K562 (cell line): ENCODE data around the gene MLLT3. TPM values are rescaled to one million over a fixed set of nuclear protein-coding genes. Genes with fewer than 3 reads are reported as not detected.

ENCODE experiments used
- CHAMP1 ChIP-seq: fragments of 450-650 bp; IDR thresholded peaks from 2 replicates; pipeline ENCODE4 v1.6.1; 2016; ENCODE audit warnings: mild to moderate bottlenecking
- CREB1 ChIP-seq, 2 experiments: sonication (generic) in 1 of 2; formaldehyde crosslinking in 1 of 2; IDR thresholded peaks; 2 replicates each; pipeline versions ENCODE4 v1.6.1 to v1.8.0; 2012 to 2022; ENCODE audit warnings: inconsistent platforms in 1 of 2, mild to moderate bottlenecking in 1 of 2, missing genetic modification reagents in 1 of 2, moderate library complexity in 1 of 2
- KLF6 ChIP-seq: fragments of 250-450 bp; sonication (Bioruptor Pico); IDR thresholded peaks from 2 replicates; pipeline ENCODE4 v1.4.0; 2020; ENCODE audit warnings: mild to moderate bottlenecking, moderate library complexity, borderline replicate concordance
- L3MBTL2 ChIP-seq: fragments of 450-650 bp; IDR thresholded peaks from 2 replicates; pipeline ENCODE4 v1.6.1; 2016; ENCODE audit warnings: mild to moderate bottlenecking, moderate library complexity
- NR0B1 ChIP-seq: fragments of 450-650 bp; IDR thresholded peaks from one replicate; pipeline ENCODE4 v1.6.1; 2018; ENCODE audit warnings: mild to moderate bottlenecking, moderate library complexity; ENCODE audit not compliant: partially characterized antibody
- PCBP2 ChIP-seq: fragments of 200-400 bp; formaldehyde crosslinking; IDR thresholded peaks from 2 replicates; pipeline ENCODE4 v1.6.1; 2018; ENCODE audit warnings: low read length, low read depth, mild to moderate bottlenecking, moderate library complexity; ENCODE audit not compliant: poor library complexity, severe bottlenecking
- SFPQ ChIP-seq: fragments of 200-400 bp; formaldehyde crosslinking; IDR thresholded peaks from 2 replicates; pipeline ENCODE4 v1.6.1; 2017; ENCODE audit warnings: mild to moderate bottlenecking, low read depth, low read length, moderate library complexity
- TCF3 ChIP-seq: sonication (generic); formaldehyde crosslinking; IDR thresholded peaks from 2 replicates; pipeline ENCODE4 v1.4.0; 2020; ENCODE audit warnings: mild to moderate bottlenecking, missing genetic modification reagents
- XRCC5 ChIP-seq: fragments of 200-400 bp; formaldehyde crosslinking; IDR thresholded peaks from 2 replicates; pipeline ENCODE4 v1.6.1; 2017; ENCODE audit warnings: low read depth, mild to moderate bottlenecking, low read length
- polyA plus RNA-seq, 8 experiments: library from polyadenylated mRNA; depleted of rRNA in 4 of 8; stranded (reverse) in 5 of 8; unstranded in 3 of 8; fragments of >200 nt; fragmentation: Nextera tagmentation in 2 of 8; fragmentation: Illumina TruSeq in 1 of 8; extraction: Ambion mirVana in 2 of 8; extraction: Trizol in 1 of 8; gene quantifications; 2 replicates each; pipeline versions ENCODE4 v1.2.1 to v1.2.3, GENCODE V29; 2011 to 2014; ENCODE audit warnings: inconsistent platforms in 1 of 8, missing spikeins in 1 of 8
- total RNA-seq, 7 experiments: library from RNA; depleted of rRNA in 6 of 7; stranded (reverse); fragments of >200 nt in 6 of 7; fragmentation: Illumina TruSeq in 2 of 7; extraction: Trizol in 2 of 7; gene quantifications; 2 replicates each; pipeline versions ENCODE4 v1.2.1 to v1.2.3, GENCODE V29; 2011 to 2021; ENCODE audit warnings: low replicate concordance in 1 of 7
- TF ChIP-seq, protein P1 (sequence below): fragments of 250-450 bp; sonication (Bioruptor Pico); IDR thresholded peaks from 2 replicates; pipeline ENCODE4 v1.4.0; 2020
- TF ChIP-seq, protein P2 (sequence below): sonication (generic); formaldehyde crosslinking; IDR thresholded peaks from 2 replicates; pipeline ENCODE4 v1.5.0; 2020; ENCODE audit warnings: missing genetic modification reagents

MLLT3 gene
- total and polyA plus RNA-seq, 9 of the 15 experiments (the other 6 are each of a cell fraction or from before 2014, with no cell fraction given) = 0.07 to 0.42 (median 0.22) TPM; not detected in 4

DNA sequence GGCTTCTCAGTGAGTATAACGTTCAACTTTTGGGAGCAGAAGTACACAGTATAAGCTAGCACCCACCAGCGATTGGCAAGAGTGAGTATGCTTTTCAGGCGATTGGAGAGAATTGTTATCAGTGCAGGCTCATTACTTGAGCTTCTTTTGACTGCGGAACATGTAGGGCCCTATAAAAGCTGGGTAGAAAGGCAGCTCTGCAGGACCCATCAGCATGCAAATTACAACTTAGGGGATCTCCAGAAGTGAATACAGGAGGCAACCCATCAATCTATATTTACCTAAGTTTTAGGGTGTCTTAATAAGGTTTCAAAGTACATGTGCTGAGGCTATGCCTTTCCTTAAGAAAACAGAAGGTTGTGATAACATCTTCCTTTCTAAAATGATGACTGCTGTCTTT lies 225.0 kb downstream of the MLLT3 start (continued):
- TF ChIP-seq NR0B1 (no peak), CHAMP1 (no peak), TCF3 (no peak), XRCC5 (no peak), CREB1 (IDR thresholded peaks at IDR 0.05) (no peak), CREB1 (CRISPR knock-in tag; IDR thresholded peaks at IDR 0.05) (no peak), KLF6 (CRISPR knock-in tag) (no peak), L3MBTL2 (no peak), SFPQ (no peak), PCBP2 (no peak)
- TF ChIP-seq, protein P1, sequence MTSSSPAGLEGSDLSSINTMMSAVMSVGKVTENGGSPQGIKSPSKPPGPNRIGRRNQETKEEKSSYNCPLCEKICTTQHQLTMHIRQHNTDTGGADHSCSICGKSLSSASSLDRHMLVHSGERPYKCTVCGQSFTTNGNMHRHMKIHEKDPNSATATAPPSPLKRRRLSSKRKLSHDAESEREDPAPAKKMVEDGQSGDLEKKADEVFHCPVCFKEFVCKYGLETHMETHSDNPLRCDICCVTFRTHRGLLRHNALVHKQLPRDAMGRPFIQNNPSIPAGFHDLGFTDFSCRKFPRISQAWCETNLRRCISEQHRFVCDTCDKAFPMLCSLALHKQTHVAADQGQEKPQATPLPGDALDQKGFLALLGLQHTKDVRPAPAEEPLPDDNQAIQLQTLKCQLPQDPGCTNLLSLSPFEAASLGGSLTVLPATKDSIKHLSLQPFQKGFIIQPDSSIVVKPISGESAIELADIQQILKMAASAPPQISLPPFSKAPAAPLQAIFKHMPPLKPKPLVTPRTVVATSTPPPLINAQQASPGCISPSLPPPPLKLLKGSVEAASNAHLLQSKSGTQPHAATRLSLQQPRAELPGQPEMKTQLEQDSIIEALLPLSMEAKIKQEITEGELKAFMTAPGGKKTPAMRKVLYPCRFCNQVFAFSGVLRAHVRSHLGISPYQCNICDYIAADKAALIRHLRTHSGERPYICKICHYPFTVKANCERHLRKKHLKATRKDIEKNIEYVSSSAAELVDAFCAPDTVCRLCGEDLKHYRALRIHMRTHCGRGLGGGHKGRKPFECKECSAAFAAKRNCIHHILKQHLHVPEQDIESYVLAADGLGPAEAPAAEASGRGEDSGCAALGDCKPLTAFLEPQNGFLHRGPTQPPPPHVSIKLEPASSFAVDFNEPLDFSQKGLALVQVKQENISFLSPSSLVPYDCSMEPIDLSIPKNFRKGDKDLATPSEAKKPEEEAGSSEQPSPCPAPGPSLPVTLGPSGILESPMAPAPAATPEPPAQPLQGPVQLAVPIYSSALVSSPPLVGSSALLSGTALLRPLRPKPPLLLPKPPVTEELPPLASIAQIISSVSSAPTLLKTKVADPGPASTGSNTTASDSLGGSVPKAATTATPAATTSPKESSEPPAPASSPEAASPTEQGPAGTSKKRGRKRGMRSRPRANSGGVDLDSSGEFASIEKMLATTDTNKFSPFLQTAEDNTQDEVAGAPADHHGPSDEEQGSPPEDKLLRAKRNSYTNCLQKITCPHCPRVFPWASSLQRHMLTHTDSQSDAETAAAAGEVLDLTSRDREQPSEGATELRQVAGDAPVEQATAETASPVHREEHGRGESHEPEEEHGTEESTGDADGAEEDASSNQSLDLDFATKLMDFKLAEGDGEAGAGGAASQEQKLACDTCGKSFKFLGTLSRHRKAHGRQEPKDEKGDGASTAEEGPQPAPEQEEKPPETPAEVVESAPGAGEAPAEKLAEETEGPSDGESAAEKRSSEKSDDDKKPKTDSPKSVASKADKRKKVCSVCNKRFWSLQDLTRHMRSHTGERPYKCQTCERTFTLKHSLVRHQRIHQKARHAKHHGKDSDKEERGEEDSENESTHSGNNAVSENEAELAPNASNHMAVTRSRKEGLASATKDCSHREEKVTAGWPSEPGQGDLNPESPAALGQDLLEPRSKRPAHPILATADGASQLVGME (CRISPR knock-in tag) = no peak
- TF ChIP-seq, protein P2, sequence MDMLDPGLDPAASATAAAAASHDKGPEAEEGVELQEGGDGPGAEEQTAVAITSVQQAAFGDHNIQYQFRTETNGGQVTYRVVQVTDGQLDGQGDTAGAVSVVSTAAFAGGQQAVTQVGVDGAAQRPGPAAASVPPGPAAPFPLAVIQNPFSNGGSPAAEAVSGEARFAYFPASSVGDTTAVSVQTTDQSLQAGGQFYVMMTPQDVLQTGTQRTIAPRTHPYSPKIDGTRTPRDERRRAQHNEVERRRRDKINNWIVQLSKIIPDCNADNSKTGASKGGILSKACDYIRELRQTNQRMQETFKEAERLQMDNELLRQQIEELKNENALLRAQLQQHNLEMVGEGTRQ (CRISPR knock-in tag) = no peak
